Measurements from ENCODE around the gene SLC35F4. TPM values are rescaled to one million over a fixed set of nuclear protein-coding genes. Genes with fewer than 3 reads are reported as not detected.

The SLC35F4 gene
- total and polyA plus RNA-seq, 2 donors (not counting 1 experiment from before 2014, with no cell fraction given): not detected

DNA sequence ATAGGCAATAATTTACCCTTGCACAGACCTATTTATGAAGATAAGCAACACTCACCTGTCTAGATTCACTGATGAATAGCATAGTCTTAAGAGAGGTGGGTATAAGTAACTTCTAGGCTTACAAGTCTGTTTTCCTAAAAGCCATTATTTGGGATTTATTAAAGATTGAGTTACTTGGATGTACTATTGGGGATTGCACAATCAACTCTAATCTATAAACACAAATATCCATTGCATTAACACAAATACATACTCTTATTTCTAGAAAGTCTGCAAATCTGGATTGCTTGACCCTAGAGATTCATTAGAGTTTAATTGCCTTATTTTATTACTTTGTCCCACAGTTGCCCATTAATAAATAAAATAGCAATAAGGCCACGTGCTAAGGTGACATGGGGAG is 224.1 kb downstream of the SLC35F4 start:
- Histone ChIP-seq H3K4me3 (ENCODE audit: control extremely low read depth in 1 of 5, extremely low read depth in 1 of 5, insufficient read depth in 1 of 5, low read depth in 2 of 5, low read length in 4 of 5) (no peak overlapping the region), H3K4me2 (replicated peaks; ENCODE audit: low read depth, low read length, poor library complexity, severe bottlenecking) (no peak overlapping the region), H4K20me1 (ENCODE audit: control insufficient read depth, insufficient read depth, low read length, poor library complexity, severe bottlenecking) (no peaks in the 10 kb centered on the region), H3K27ac (ENCODE audit: low read length in 2 of 2) (no peak overlapping the region), H3K9ac (ENCODE audit: low read length) (no peak overlapping the region), H3K79me2 (ENCODE audit: control insufficient read depth, insufficient read depth, low read length) (no peaks in the 10 kb centered on the region), H2AFZ (ENCODE audit: insufficient read depth, low read depth, low read length, poor library complexity, severe bottlenecking) (no peak overlapping the region), H3K36me3 (replicated peaks in 1 of 2; ENCODE audit: control extremely low read depth in 1 of 2, control insufficient read depth in 1 of 2, extremely low read depth in 1 of 2, insufficient read depth in 2 of 2, low read length in 1 of 2) (no peaks in the 10 kb centered on the region), H3K9me3 (ENCODE audit: control extremely low read depth in 1 of 3, control insufficient read depth in 2 of 3, insufficient read depth in 1 of 3, low read length in 2 of 3) (peaks cover 0 to 1% (median 0%) of the 10 kb centered on the region in 3 donors), H3K27me3 (replicated peaks in 1 of 4; ENCODE audit: control extremely low read depth in 1 of 4, control insufficient read depth in 3 of 4, insufficient read depth in 4 of 4, low read length in 3 of 4) (no peaks in the 10 kb centered on the region), H3K4me1 (ENCODE audit: control insufficient read depth in 2 of 2, insufficient read depth in 2 of 2, low read length in 2 of 2) (no peaks in the 10 kb centered on the region)
- ChIA-PET POLR2A (no interaction called here), CTCF (no interaction called here)
- TF ChIP-seq EZH2 (IDR thresholded peaks at IDR 0.05; ENCODE audit: borderline replicate concordance, insufficient read depth, low read depth, low read length, poor library complexity, severe bottlenecking): no peak
- TF ChIP-seq, protein P1, sequence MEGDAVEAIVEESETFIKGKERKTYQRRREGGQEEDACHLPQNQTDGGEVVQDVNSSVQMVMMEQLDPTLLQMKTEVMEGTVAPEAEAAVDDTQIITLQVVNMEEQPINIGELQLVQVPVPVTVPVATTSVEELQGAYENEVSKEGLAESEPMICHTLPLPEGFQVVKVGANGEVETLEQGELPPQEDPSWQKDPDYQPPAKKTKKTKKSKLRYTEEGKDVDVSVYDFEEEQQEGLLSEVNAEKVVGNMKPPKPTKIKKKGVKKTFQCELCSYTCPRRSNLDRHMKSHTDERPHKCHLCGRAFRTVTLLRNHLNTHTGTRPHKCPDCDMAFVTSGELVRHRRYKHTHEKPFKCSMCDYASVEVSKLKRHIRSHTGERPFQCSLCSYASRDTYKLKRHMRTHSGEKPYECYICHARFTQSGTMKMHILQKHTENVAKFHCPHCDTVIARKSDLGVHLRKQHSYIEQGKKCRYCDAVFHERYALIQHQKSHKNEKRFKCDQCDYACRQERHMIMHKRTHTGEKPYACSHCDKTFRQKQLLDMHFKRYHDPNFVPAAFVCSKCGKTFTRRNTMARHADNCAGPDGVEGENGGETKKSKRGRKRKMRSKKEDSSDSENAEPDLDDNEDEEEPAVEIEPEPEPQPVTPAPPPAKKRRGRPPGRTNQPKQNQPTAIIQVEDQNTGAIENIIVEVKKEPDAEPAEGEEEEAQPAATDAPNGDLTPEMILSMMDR (IDR thresholded peaks at IDR 0.05): no peak
- Mint-ChIP-seq H3K9me3 (ENCODE audit: insufficient read depth) (no peaks in the 10 kb centered on the region), H3K4me1 (no peaks in the 10 kb centered on the region), H3K27me3 (no peaks in the 10 kb centered on the region), H3K27ac (no peak overlapping the region), H3K4me3 (no peak overlapping the region)
- WGBS (ENCODE audit: insufficient coverage): no CpG with 5 or more reads among the region's 1 CpG
- ATAC-seq (ENCODE audit: low read depth) (no peak), DNase-seq (no peak)
- intact Hi-C loops (cut with micrococcal nuclease): no loop called here

DNA sequence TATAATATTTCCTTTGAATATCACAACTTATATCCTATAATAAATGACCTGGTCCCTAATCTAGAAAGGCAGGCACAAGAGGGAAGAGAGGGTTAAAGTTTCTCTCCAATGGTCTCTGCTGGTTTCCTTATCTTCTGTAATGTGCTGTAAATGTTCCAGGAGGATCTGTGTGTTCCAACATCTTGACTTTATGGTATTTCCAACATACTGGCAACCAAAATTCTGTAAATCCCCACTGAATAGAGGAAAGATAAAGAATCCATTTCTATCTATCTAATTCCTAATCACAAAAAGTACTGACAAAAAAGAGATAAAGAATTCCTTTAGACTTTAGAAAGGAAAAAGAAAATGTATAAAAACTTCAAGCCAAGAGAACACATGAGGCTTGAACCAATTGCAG is 225.9 kb downstream of the SLC35F4 start:
- Histone ChIP-seq H3K27ac (ENCODE audit: low read length in 2 of 2) (no peak overlapping the region), H2AFZ (ENCODE audit: insufficient read depth, low read depth, low read length, poor library complexity, severe bottlenecking) (no peak overlapping the region), H3K4me3 (ENCODE audit: control extremely low read depth in 1 of 5, extremely low read depth in 1 of 5, insufficient read depth in 1 of 5, low read depth in 2 of 5, low read length in 4 of 5) (no peak overlapping the region), H3K4me1 (ENCODE audit: control insufficient read depth in 2 of 2, insufficient read depth in 2 of 2, low read length in 2 of 2) (no peaks in the 10 kb centered on the region), H3K79me2 (ENCODE audit: control insufficient read depth, insufficient read depth, low read length) (no peaks in the 10 kb centered on the region), H3K27me3 (replicated peaks in 1 of 4; ENCODE audit: control extremely low read depth in 1 of 4, control insufficient read depth in 3 of 4, insufficient read depth in 4 of 4, low read length in 3 of 4) (no peaks in the 10 kb centered on the region), H4K20me1 (ENCODE audit: control insufficient read depth, insufficient read depth, low read length, poor library complexity, severe bottlenecking) (no peaks in the 10 kb centered on the region), H3K9ac (ENCODE audit: low read length) (no peak overlapping the region), H3K4me2 (replicated peaks; ENCODE audit: low read depth, low read length, poor library complexity, severe bottlenecking) (no peak overlapping the region), H3K9me3 (ENCODE audit: control extremely low read depth in 1 of 3, control insufficient read depth in 2 of 3, insufficient read depth in 1 of 3, low read length in 2 of 3) (peaks cover 0 to 1% (median 0%) of the 10 kb centered on the region in 3 donors), H3K36me3 (replicated peaks in 1 of 2; ENCODE audit: control extremely low read depth in 1 of 2, control insufficient read depth in 1 of 2, extremely low read depth in 1 of 2, insufficient read depth in 2 of 2, low read length in 1 of 2) (no peaks in the 10 kb centered on the region)
- Mint-ChIP-seq H3K4me1 (no peaks in the 10 kb centered on the region), H3K9me3 (ENCODE audit: insufficient read depth) (no peaks in the 10 kb centered on the region), H3K27ac (no peak overlapping the region), H3K27me3 (no peaks in the 10 kb centered on the region), H3K4me3 (no peak overlapping the region)
- CTCF ChIA-PET: no interaction called here
- no peak for ATAC-seq (ENCODE audit: low read depth)
- TF ChIP-seq, protein P1 (IDR thresholded peaks at IDR 0.05): no peak
- TF ChIP-seq EZH2 (IDR thresholded peaks at IDR 0.05; ENCODE audit: borderline replicate concordance, insufficient read depth, low read depth, low read length, poor library complexity, severe bottlenecking): no peak
- no peak for DNase-seq
- intact Hi-C loops (cut with micrococcal nuclease): no loop called here
- POLR2A ChIA-PET: no interaction called here
